Calu3 (cell line): ENCODE results near the gene SLC8A2. TPM values are rescaled to one million over a fixed set of nuclear protein-coding genes. Genes with fewer than 3 reads are reported as not detected.

ENCODE experiments used
- BruUV-seq: library from RNA; stranded (reverse); fragments of 400-500 nt; replicated peaks from 2 replicates; lab custom pipeline; 2021; lab: Mats Ljungman, UMichigan
- CTCF ChIA-PET: fragments of 300-600 bp; sonication (Branson Sonifier 250); formaldehyde crosslinking; loops from one replicate; lab custom pipeline; 2022; ENCODE audit warnings: antibody characterized with exemption; lab: Charles Lee
- DNase-seq: peaks from one replicate; pipeline ENCODE4 v3.0.0; 2022
- H3K27ac Mint-ChIP-seq: one replicate; pipeline ENCODE4 v1.8.0; 2022; ENCODE audit warnings: mixed read lengths; ENCODE audit not compliant: unreplicated experiment
- H3K27me3 Mint-ChIP-seq: one replicate; pipeline ENCODE4 v1.8.0; 2022; ENCODE audit warnings: mixed read lengths; ENCODE audit not compliant: unreplicated experiment
- H3K36me3 Mint-ChIP-seq: one replicate; pipeline ENCODE4 v1.8.0; 2022; ENCODE audit warnings: mild to moderate bottlenecking, moderate library complexity, mixed read lengths; ENCODE audit not compliant: insufficient read depth, unreplicated experiment
- H3K4me1 Mint-ChIP-seq: one replicate; pipeline ENCODE4 v1.8.0; 2022; ENCODE audit warnings: mild to moderate bottlenecking, low read depth, mixed read lengths; ENCODE audit not compliant: unreplicated experiment
- H3K4me3 Mint-ChIP-seq: one replicate; pipeline ENCODE4 v1.8.0; 2022; ENCODE audit warnings: mild to moderate bottlenecking, low read depth, moderate library complexity, mixed read lengths; ENCODE audit not compliant: unreplicated experiment
- H3K9me3 Mint-ChIP-seq: one replicate; pipeline ENCODE4 v1.8.0; 2022; ENCODE audit warnings: low read depth, mixed read lengths; ENCODE audit not compliant: unreplicated experiment
- CTCF ChIP-seq: fragments of 200-600 bp; IDR thresholded peaks from one replicate; pipeline ENCODE4 v1.8.0; 2022; ENCODE audit warnings: antibody characterized with exemption; ENCODE audit not compliant: unreplicated experiment
- intact Hi-C: fragments of 100-400 bp; cut with micrococcal nuclease; formaldehyde crosslinking; loops from one replicate; pipeline ENCODE4 v1.10.0; 2022; ENCODE audit not compliant: unreplicated experiment
- total RNA-seq: library from RNA; stranded (reverse); gene quantifications from 2 replicates; pipeline ENCODE4 v1.2.3, GENCODE V29; 2022

SLC8A2 gene
- total RNA-seq, 1 experiment from 2014 or later, result 0.33 TPM

GRCh38 chr19:47445527-47445926 is 26.2 kb downstream of the SLC8A2 start:
- peak overlapping the region; percentile 36 for H3K4me3 Mint-ChIP-seq
- CTCF ChIA-PET, result interaction anchor here (0.6 to 1.4 kb wide), 3 partner anchors 9 to 332 kb away, joined by 3 to 11 read pairs (median 3); no protein-coding TSS in a partner anchor
- no TSS peak for BruUV-seq

GRCh38 chr19:47444388-47444821 is 27.3 kb downstream of the SLC8A2 start:
- Mint-ChIP-seq H3K36me3 (no peaks in the 10 kb centered on the region), H3K27me3 (peaks cover 100% of the 10 kb centered on the region), H3K4me1 (peaks cover 13% of the 10 kb centered on the region), H3K9me3 (no peaks in the 10 kb centered on the region), H3K27ac (no peak overlapping the region), H3K4me3 (no peak overlapping the region)
- intact Hi-C loops, result no loop called here
- TF ChIP-seq CTCF, result no peak
- no peak for DNase-seq
- BruUV-seq, result no TSS peak
- CTCF ChIA-PET, result no interaction called here

More at GRCh38 chr19:47445527-47445926, 26.2 kb downstream of the SLC8A2 start:
- no peak for TF ChIP-seq CTCF
- no peak for DNase-seq
- no peaks in the 10 kb centered on the region for H3K9me3 Mint-ChIP-seq
- H3K36me3 Mint-ChIP-seq, result no peaks in the 10 kb centered on the region
- intact Hi-C loops, result no loop called here
- H3K27me3 Mint-ChIP-seq, result peaks cover 100% of the 10 kb centered on the region
- H3K27ac Mint-ChIP-seq, result no peak overlapping the region
- peaks cover 13% of the 10 kb centered on the region for H3K4me1 Mint-ChIP-seq

- CTCF ChIA-PET, result no interaction called here
- Mint-ChIP-seq H3K27me3 (peaks cover 100% of the 10 kb centered on the region), H3K4me3 (no peak overlapping the region), H3K36me3 (no peaks in the 10 kb centered on the region), H3K27ac (no peak overlapping the region), H3K9me3 (no peaks in the 10 kb centered on the region), H3K4me1 (peaks cover 13% of the 10 kb centered on the region)
- no peak for DNase-seq
- intact Hi-C loops, result no loop called here
- TF ChIP-seq CTCF, result no peak
- BruUV-seq, result no TSS peak
Measured at GRCh38 chr19:47443331-47443730, 28.4 kb downstream of the SLC8A2 start.

- CTCF ChIA-PET, result interaction anchor here (0.6 to 1.7 kb wide), 4 partner anchors 11 to 269 kb away, joined by 6 to 10 read pairs (median 8); no protein-coding TSS in a partner anchor
- no TSS peak for BruUV-seq
Measured at GRCh38 chr19:47438793-47439220, 32.9 kb downstream of the SLC8A2 start.

More at GRCh38 chr19:47438793-47439220, 32.9 kb downstream of the SLC8A2 start:
- Mint-ChIP-seq H3K4me1 (peaks cover 12% of the 10 kb centered on the region), H3K27ac (peak overlapping the region; percentile 2), H3K36me3 (no peaks in the 10 kb centered on the region), H3K27me3 (peaks cover 100% of the 10 kb centered on the region), H3K4me3 (no peak overlapping the region), H3K9me3 (no peaks in the 10 kb centered on the region)
- no peak for TF ChIP-seq CTCF
- intact Hi-C loops, result loop anchor here (2.0 kb wide), 1 partner anchor 170 kb away; the partner anchor contains the start of gene BICRA
- peak; percentile 69 for DNase-seq
